GM12801 (cell line): ENCODE data around the gene TOPORS.

Experiments used
- TF ChIP-seq, protein P1 (sequence below): IDR thresholded peaks from one replicate; pipeline ENCODE4 v1.5.1; 2011; ENCODE audit warnings: control low read depth; ENCODE audit not compliant: insufficient read length; ENCODE audit errors: extremely low read depth

The TOPORS gene

GRCh38 chr9:32533816-32534215, 18.6 kb downstream of the TOPORS start:
- TF ChIP-seq, protein P1, sequence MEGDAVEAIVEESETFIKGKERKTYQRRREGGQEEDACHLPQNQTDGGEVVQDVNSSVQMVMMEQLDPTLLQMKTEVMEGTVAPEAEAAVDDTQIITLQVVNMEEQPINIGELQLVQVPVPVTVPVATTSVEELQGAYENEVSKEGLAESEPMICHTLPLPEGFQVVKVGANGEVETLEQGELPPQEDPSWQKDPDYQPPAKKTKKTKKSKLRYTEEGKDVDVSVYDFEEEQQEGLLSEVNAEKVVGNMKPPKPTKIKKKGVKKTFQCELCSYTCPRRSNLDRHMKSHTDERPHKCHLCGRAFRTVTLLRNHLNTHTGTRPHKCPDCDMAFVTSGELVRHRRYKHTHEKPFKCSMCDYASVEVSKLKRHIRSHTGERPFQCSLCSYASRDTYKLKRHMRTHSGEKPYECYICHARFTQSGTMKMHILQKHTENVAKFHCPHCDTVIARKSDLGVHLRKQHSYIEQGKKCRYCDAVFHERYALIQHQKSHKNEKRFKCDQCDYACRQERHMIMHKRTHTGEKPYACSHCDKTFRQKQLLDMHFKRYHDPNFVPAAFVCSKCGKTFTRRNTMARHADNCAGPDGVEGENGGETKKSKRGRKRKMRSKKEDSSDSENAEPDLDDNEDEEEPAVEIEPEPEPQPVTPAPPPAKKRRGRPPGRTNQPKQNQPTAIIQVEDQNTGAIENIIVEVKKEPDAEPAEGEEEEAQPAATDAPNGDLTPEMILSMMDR = no peak

DNA sequence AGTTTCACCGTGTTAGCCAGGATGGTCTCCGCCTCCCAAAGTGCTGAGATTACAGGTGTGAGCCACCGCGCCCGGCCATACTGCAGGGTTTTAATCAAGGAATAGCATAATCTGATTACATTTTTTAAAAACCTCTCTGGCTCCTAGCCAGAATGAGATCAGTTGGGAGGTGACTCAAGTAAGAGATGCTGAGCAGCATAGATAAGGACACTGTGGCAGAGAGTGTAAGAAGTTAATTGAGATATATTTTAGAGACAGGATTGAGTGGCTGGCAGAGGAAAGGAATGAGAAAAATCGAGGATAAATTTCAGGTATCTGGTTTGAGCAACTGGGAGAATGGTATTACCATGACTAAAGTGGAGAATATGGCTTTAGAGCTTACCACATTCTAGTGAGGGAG, 19.1 kb downstream of the TOPORS start:
- TF ChIP-seq, protein P1 = no peak

DNA sequence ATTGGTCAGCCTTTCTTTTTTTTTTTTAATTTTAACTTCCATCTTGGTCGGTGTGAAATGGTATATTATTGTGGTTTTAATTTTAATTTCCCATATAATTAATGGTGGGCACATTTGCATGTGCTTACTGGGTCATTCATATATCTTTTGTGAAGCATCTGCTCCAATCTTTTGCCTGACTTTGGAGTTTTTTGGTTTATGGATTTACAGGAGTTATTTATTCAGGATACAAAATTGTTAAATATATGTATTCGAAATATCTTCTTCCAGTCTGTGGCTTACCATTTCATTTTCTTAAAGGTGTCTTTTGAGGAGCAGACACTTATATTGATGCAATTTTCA, 25.7 kb downstream of the TOPORS start:
- TF ChIP-seq, protein P1 = no peak

DNA sequence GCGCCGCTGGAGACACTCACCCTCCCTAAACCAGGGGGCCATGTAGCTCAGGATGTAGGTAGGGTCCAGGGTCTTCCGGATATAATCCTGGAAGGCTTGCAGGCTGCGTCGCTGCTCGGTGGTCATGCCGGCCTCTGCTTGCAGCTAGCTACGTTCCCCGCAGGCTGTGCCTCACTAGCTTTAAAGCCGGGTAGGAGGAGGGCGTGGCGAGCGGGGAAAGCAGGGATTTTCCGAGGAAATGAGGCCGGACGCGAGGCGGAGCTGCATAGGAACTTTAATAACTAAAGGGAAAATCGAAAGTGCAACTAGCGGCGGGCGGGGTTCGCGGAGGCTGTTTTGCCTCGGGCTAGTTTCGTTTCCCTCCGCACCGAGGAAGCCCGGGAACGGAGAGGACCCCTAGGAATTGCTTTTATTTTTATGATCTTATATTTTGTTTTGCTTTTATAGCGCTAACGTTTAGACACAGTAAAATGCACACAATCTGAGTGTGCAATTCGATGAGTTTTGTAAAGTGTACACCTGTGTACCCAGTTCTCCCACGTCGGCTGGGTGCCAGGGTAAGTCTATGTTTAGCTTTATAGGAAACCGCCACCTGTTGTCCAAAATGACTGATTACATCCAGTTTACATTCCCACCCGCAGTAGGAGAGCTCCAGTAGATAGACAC, 26.2 kb downstream of the TOPORS start, which contains the start of gene RIGI:
RIGI (minus strand) TSS at position 156 of the 666 bp plus-strand sequence; CDS start at position 126, 30 bp downstream.
- TF ChIP-seq, protein P1 = no peak

DNA sequence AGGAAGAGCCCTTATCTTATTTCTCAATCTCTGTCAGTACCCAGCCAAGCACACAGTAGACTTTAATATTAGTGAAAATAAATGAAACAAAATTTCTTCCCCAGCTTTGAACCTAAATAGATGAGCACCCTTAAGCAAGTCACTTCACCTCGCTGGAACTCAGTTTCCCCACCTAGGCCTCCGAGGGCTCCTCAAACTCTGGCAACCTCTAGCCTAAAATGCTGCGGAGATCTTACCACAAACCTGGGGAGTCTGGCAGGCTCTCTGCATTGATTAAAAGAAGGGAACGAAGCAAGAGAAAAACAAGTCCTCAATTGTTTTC, 26.7 kb downstream of the TOPORS start:
- TF ChIP-seq, protein P1 = no peak

- TF ChIP-seq, protein P1 = no peak
Measured at GRCh38 chr9:32524892-32525708, 27.3 kb downstream of the TOPORS start.

- TF ChIP-seq, protein P1 = no peak
Measured at GRCh38 chr9:32523910-32524309, 28.5 kb downstream of the TOPORS start.
